OCI-LY1 (cell line): ENCODE measurements around the gene AIP.

ENCODE experiments used
- H2AFZ ChIP-seq: fragments of 200-600 bp; sonication (generic), shearing (Covaris generic); 2 replicates; pipeline ENCODE4 v1.6.0; 2014; ENCODE audit warnings: antibody characterized with exemption, mild to moderate bottlenecking, low read length
- H3F3A ChIP-seq: fragments of 200-600 bp; sonication (generic), shearing (Covaris generic); 2 replicates; pipeline ENCODE4 v1.6.0; 2014; ENCODE audit warnings: mild to moderate bottlenecking, antibody characterized with exemption, low read length, moderate library complexity; ENCODE audit not compliant: insufficient read depth
- H3K27ac ChIP-seq: fragments of 200-600 bp; sonication (generic); 2 replicates; pipeline ENCODE4 v1.5.1; 2014; ENCODE audit warnings: low read length, mixed run types, mild to moderate bottlenecking, low read depth; ENCODE audit not compliant: poor library complexity, severe bottlenecking
- H3K27me3 ChIP-seq: fragments of 200-600 bp; sonication (generic); 2 replicates; pipeline ENCODE4 v1.6.0; 2014; ENCODE audit warnings: antibody characterized with exemption, mild to moderate bottlenecking, low read length, moderate library complexity; ENCODE audit not compliant: insufficient read depth
- H3K36me3 ChIP-seq: fragments of 200-600 bp; sonication (generic); 2 replicates; pipeline ENCODE4 v1.6.1; 2014; ENCODE audit warnings: mild to moderate bottlenecking, antibody characterized with exemption, low read length, moderate library complexity, mixed read lengths; ENCODE audit not compliant: insufficient read depth
- H3K4me1 ChIP-seq: fragments of 200-600 bp; sonication (generic); 2 replicates; pipeline ENCODE4 v1.5.1; 2014; ENCODE audit warnings: mild to moderate bottlenecking, low read length, moderate library complexity; ENCODE audit not compliant: insufficient read depth, severe bottlenecking
- H3K4me2 ChIP-seq: fragments of 200-600 bp; sonication (generic), shearing (Covaris generic); 2 replicates; pipeline ENCODE4 v1.6.1; 2014; ENCODE audit warnings: low read length
- H3K4me3 ChIP-seq: fragments of 200-600 bp; sonication (generic); 2 replicates; pipeline ENCODE4 v1.5.1; 2014; ENCODE audit warnings: low read length, low read depth, mild to moderate bottlenecking, mixed read lengths; ENCODE audit not compliant: poor library complexity, severe bottlenecking
- H3K79me2 ChIP-seq: fragments of 200-600 bp; shearing (Covaris generic); 2 replicates; pipeline ENCODE4 v1.6.1; 2016; ENCODE audit warnings: mixed run types, low read length, mixed read lengths; ENCODE audit not compliant: insufficient read depth
- H3K9ac ChIP-seq: fragments of 200-600 bp; sonication (generic), shearing (Covaris generic); 2 replicates; pipeline ENCODE4 v1.6.1; 2014; ENCODE audit warnings: mild to moderate bottlenecking, low read length, mixed read lengths
- H3K9me2 ChIP-seq: fragments of 200-600 bp; sonication (generic), shearing (Covaris generic); 2 replicates; pipeline ENCODE4 v1.6.1; 2014; ENCODE audit warnings: low read depth, mild to moderate bottlenecking, low read length, mixed read lengths
- H3K9me3 ChIP-seq: fragments of 200-600 bp; shearing (Covaris generic); 2 replicates; pipeline ENCODE4 v1.6.1; 2014; ENCODE audit warnings: low read length, mixed read lengths
- H4K20me1 ChIP-seq: fragments of 200-600 bp; sonication (generic), shearing (Covaris generic); 2 replicates; pipeline ENCODE4 v1.6.0; 2016; ENCODE audit warnings: mild to moderate bottlenecking, low read length; ENCODE audit not compliant: insufficient read depth
- CTCF ChIP-seq: fragments of 200-600 bp; sonication (generic), shearing (Covaris generic); IDR thresholded peaks from 2 replicates; pipeline ENCODE4 v1.5.1; 2017; ENCODE audit warnings: mild to moderate bottlenecking, antibody characterized with exemption, low read length, moderate library complexity, mixed read lengths
- EZH2 ChIP-seq: fragments of 200-600 bp; sonication (generic), shearing (Covaris generic); IDR thresholded peaks from 2 replicates; pipeline ENCODE4 v1.8.0; 2017; ENCODE audit warnings: borderline replicate concordance, mixed run types, mild to moderate bottlenecking, antibody characterized with exemption, low read length, moderate library complexity, mixed read lengths

The AIP gene

GRCh38 chr11:67486481-67487195 is 3.8 kb downstream of the AIP start:
- Histone ChIP-seq H3K27me3 (no peaks in the 10 kb centered on the region), H3K36me3 (peaks cover 37% of the 10 kb centered on the region; the same call in 1 of the 2 replicates), H3K79me2 (no peaks in the 10 kb centered on the region), H3K27ac (peak overlapping the region; percentile 91), H3K4me1 (peaks cover 53% of the 10 kb centered on the region), H3F3A (0 out of 2 replicates have a peak, but pooled peaks cover 2% of the 10 kb centered on the region), H2AFZ (no peak overlapping the region), H4K20me1 (no peaks in the 10 kb centered on the region), H3K4me3 (peak overlapping the region; percentile 4), H3K9me3 (no peaks in the 10 kb centered on the region), H3K9me2 (no peaks in the 10 kb centered on the region), H3K4me2 (peak overlapping the region; percentile 45; the same call in 1 of the 2 replicates), H3K9ac (peak overlapping the region; percentile 2; the same call in 1 of the 2 replicates)
- TF ChIP-seq EZH2 (no peak), CTCF (no peak)

- H3K4me3 ChIP-seq: no peak overlapping the region
- no peak overlapping the region for H3K9ac ChIP-seq
- no peaks in the 10 kb centered on the region for H3K79me2 ChIP-seq
- H3K4me1 ChIP-seq: peaks cover 33% of the 10 kb centered on the region
- no peak overlapping the region for H3K4me2 ChIP-seq
- peaks cover 59% of the 10 kb centered on the region; the same call in 1 of the 2 replicates for H3K36me3 ChIP-seq
- no peaks in the 10 kb centered on the region for H3K9me3 ChIP-seq
- 0 out of 2 replicates have a peak, but pooled peaks cover 2% of the 10 kb centered on the region for H3F3A ChIP-seq
- peak overlapping the region; percentile 33 for H3K27ac ChIP-seq
- H3K27me3 ChIP-seq: no peaks in the 10 kb centered on the region
- TF ChIP-seq CTCF: no peak
- no peak for TF ChIP-seq EZH2
- no peaks in the 10 kb centered on the region for H4K20me1 ChIP-seq
- H2AFZ ChIP-seq: no peak overlapping the region
- H3K9me2 ChIP-seq: no peaks in the 10 kb centered on the region
Measured at GRCh38 chr11:67489203-67489884, 6.5 kb downstream of the AIP start.

GRCh38 chr11:67489885-67490726 is 7.3 kb downstream of the AIP start:
- Histone ChIP-seq H3F3A (0 out of 2 replicates have a peak, but pooled peaks cover 2% of the 10 kb centered on the region), H3K36me3 (peaks cover 63% of the 10 kb centered on the region; the same call in 1 of the 2 replicates), H2AFZ (no peak overlapping the region), H3K9me2 (no peaks in the 10 kb centered on the region), H3K79me2 (no peaks in the 10 kb centered on the region), H3K9ac (no peak overlapping the region), H3K27ac (peak overlapping the region; percentile 33), H3K4me3 (no peak overlapping the region), H4K20me1 (no peaks in the 10 kb centered on the region), H3K27me3 (no peaks in the 10 kb centered on the region), H3K4me1 (peaks cover 25% of the 10 kb centered on the region), H3K9me3 (no peaks in the 10 kb centered on the region), H3K4me2 (no peak overlapping the region)
- TF ChIP-seq EZH2 (no peak), CTCF (no peak)
